Measurements from ENCODE around the gene FGF22.

DNA sequence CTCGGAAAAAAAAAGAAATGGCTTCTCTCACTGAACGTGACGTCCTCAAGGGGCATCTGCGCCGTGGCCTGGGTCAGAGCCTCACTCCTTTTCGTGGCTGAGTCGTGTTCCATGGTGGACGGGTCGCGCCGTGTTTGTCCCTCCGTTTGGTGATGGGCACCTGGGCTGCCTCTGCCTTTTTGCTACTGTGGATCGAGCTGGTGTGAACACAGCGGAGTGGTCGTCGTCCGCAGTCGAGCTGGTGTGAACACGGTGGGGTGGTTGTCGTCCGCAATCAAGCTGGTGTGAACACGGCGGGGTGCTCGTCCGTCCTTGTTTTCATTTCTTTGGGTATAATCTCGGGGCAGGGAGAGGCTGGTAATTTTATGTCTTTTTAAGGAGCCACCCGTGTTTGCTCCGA is 38.4 kb upstream of the FGF22 start:
- TF ChIP-seq POLR2AphosphoS5 (IDR thresholded peaks at IDR 0.05; ENCODE audit: low read depth, low read length): no peak
- TF ChIP-seq, protein P1, sequence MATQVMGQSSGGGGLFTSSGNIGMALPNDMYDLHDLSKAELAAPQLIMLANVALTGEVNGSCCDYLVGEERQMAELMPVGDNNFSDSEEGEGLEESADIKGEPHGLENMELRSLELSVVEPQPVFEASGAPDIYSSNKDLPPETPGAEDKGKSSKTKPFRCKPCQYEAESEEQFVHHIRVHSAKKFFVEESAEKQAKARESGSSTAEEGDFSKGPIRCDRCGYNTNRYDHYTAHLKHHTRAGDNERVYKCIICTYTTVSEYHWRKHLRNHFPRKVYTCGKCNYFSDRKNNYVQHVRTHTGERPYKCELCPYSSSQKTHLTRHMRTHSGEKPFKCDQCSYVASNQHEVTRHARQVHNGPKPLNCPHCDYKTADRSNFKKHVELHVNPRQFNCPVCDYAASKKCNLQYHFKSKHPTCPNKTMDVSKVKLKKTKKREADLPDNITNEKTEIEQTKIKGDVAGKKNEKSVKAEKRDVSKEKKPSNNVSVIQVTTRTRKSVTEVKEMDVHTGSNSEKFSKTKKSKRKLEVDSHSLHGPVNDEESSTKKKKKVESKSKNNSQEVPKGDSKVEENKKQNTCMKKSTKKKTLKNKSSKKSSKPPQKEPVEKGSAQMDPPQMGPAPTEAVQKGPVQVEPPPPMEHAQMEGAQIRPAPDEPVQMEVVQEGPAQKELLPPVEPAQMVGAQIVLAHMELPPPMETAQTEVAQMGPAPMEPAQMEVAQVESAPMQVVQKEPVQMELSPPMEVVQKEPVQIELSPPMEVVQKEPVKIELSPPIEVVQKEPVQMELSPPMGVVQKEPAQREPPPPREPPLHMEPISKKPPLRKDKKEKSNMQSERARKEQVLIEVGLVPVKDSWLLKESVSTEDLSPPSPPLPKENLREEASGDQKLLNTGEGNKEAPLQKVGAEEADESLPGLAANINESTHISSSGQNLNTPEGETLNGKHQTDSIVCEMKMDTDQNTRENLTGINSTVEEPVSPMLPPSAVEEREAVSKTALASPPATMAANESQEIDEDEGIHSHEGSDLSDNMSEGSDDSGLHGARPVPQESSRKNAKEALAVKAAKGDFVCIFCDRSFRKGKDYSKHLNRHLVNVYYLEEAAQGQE (IDR thresholded peaks at IDR 0.05; ENCODE audit: insufficient read depth in 1 of 2, low read depth in 2 of 2, low read length in 2 of 2): no peak
- TF ChIP-seq SIN3A (IDR thresholded peaks at IDR 0.05; ENCODE audit: borderline replicate concordance, insufficient read depth, low read length): no peak
